Uterus (tissue), 2 donors: ENCODE results near the gene ABL1.

ENCODE experiments used
- CTCF ChIP-seq, 4 experiments: fragments of 200-600 bp in 2 of 4; fragments of 450-650 bp in 2 of 4; sonication (generic) in 2 of 4; IDR thresholded peaks; one replicate each; pipeline ENCODE4 v1.5.1; 2016 to 2019; ENCODE audit warnings: antibody characterized with exemption in 4 of 4, mild to moderate bottlenecking in 2 of 4, moderate library complexity in 1 of 4
- POLR2A ChIP-seq, 2 donors: fragments of 450-650 bp; IDR thresholded peaks; one replicate each; pipeline ENCODE4 v1.6.1; 2016; ENCODE audit warnings: antibody characterized with exemption in 2 of 2, mild to moderate bottlenecking in 1 of 2, moderate library complexity in 1 of 2

DNA sequence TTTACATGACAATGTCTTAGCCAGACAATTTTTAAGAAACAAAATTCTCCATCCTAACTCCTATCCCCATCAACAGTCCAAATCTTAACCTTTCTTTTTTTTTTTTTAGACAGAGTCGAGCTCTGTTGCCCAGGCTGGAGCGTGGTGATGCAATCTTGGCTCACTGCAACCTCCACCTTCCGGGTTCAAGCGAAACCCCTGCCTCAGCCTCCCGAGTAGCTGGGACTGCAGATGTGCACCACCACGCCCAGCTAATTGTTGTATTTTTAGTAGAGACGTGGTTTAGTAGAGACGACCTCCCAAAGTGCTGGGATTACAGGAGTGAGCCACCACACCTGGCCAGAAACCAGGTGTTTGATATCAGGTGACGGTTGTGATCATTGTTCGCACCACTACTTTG, 10.2 kb downstream of the ABL1 start:
- TF ChIP-seq CTCF (IDR thresholded peaks at IDR 0.05) (no peak), POLR2A (IDR thresholded peaks at IDR 0.05) (no peak)
